ENCODE data around the gene IL26.

DNA sequence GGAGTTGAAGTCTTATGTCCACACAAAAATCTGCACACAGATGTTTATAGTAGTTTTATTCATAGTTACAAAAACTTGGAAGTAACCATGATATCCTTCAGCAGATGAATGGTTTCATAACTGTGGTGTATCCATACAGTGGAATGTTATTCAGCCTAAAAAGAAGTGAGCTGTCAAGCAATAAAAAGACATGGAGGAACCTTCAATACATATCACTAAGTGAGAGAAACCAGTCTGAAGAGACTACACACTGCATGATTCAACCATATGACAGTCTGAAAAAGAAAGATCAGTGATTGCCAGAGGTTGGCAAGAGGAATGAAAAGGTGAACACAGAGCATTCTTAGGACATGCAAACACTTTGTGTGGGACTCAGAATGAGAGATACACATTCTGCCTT lies 47.4 kb downstream of the IL26 start:
- TF ChIP-seq, protein P1, sequence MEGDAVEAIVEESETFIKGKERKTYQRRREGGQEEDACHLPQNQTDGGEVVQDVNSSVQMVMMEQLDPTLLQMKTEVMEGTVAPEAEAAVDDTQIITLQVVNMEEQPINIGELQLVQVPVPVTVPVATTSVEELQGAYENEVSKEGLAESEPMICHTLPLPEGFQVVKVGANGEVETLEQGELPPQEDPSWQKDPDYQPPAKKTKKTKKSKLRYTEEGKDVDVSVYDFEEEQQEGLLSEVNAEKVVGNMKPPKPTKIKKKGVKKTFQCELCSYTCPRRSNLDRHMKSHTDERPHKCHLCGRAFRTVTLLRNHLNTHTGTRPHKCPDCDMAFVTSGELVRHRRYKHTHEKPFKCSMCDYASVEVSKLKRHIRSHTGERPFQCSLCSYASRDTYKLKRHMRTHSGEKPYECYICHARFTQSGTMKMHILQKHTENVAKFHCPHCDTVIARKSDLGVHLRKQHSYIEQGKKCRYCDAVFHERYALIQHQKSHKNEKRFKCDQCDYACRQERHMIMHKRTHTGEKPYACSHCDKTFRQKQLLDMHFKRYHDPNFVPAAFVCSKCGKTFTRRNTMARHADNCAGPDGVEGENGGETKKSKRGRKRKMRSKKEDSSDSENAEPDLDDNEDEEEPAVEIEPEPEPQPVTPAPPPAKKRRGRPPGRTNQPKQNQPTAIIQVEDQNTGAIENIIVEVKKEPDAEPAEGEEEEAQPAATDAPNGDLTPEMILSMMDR (IDR thresholded peaks at IDR 0.05) = no peak
- TF ChIP-seq POLR2AphosphoS5 (IDR thresholded peaks at IDR 0.05) (no peak), POLR2A (IDR thresholded peaks at IDR 0.05) (no peak), EP300 (IDR thresholded peaks at IDR 0.05) (no peak)

All from upper lobe of left lung (tissue), 4 donors.